Measurements from ENCODE around the gene IREB2. TPM values are rescaled to one million over a fixed set of nuclear protein-coding genes. Genes with fewer than 3 reads are reported as not detected.

The IREB2 gene
- total RNA-seq, 1 experiment from 2014 or later = 86.4 TPM

GRCh38 chr15:78394026-78394425 lies 44.0 kb upstream of the IREB2 start:
- BruUV-seq (replicated peaks) = no TSS peak
- intact Hi-C loops (cut with micrococcal nuclease; ENCODE audit: unreplicated experiment) = no loop called here
- CTCF ChIA-PET = no interaction called here
- DNase-seq (ENCODE audit: low spot score) = no peak
- Histone ChIP-seq H3K27ac (ENCODE audit: low read depth, low read length, poor library complexity, severe bottlenecking) (no peak overlapping the region), H3K27me3 (replicated peaks; ENCODE audit: insufficient read depth, low read depth, low read length, poor library complexity) (no peaks in the 10 kb centered on the region), H3K4me3 (ENCODE audit: low read depth, low read length, poor library complexity, severe bottlenecking) (no peak overlapping the region), H3K4me1 (ENCODE audit: insufficient read depth, low read length, poor library complexity, severe bottlenecking) (no peaks in the 10 kb centered on the region), H3K9me3 (ENCODE audit: low read depth, low read length, poor library complexity, severe bottlenecking) (no peaks in the 10 kb centered on the region), H3K36me3 (ENCODE audit: insufficient read depth, low read length, poor library complexity, severe bottlenecking) (no peaks in the 10 kb centered on the region)
- TF ChIP-seq CTCF (conservative IDR thresholded peaks at IDR 0.05; ENCODE audit: low read depth, low read length) (no peak), EZH2 (IDR thresholded peaks at IDR 0.05; ENCODE audit: borderline replicate concordance, low read depth, low read length, poor library complexity, severe bottlenecking) (no peak)
- POLR2A ChIA-PET (ENCODE audit: low non-redundant PET) = no interaction called here

GRCh38 chr15:78394981-78395616 lies 42.9 kb upstream of the IREB2 start:
- POLR2A ChIA-PET (ENCODE audit: low non-redundant PET) = interaction anchor here (0.5 kb wide), 1 partner anchor 101 kb away, joined by 3 read pairs; no protein-coding TSS in a partner anchor
- DNase-seq (ENCODE audit: low spot score) = peak; percentile 74

GRCh38 chr15:78396186-78396814 lies 41.7 kb upstream of the IREB2 start:
- no TSS peak for BruUV-seq (replicated peaks)
- Histone ChIP-seq H3K4me1 (ENCODE audit: insufficient read depth, low read length, poor library complexity, severe bottlenecking) (no peaks in the 10 kb centered on the region), H3K4me3 (ENCODE audit: low read depth, low read length, poor library complexity, severe bottlenecking) (no peak overlapping the region), H3K9me3 (ENCODE audit: low read depth, low read length, poor library complexity, severe bottlenecking) (no peaks in the 10 kb centered on the region), H3K27ac (ENCODE audit: low read depth, low read length, poor library complexity, severe bottlenecking) (no peak overlapping the region), H3K27me3 (replicated peaks; ENCODE audit: insufficient read depth, low read depth, low read length, poor library complexity) (no peaks in the 10 kb centered on the region), H3K36me3 (ENCODE audit: insufficient read depth, low read length, poor library complexity, severe bottlenecking) (no peaks in the 10 kb centered on the region)
- POLR2A ChIA-PET (ENCODE audit: low non-redundant PET) = no interaction called here
- TF ChIP-seq EZH2 (IDR thresholded peaks at IDR 0.05; ENCODE audit: borderline replicate concordance, low read depth, low read length, poor library complexity, severe bottlenecking) = no peak
- no peak for TF ChIP-seq CTCF (conservative IDR thresholded peaks at IDR 0.05; ENCODE audit: low read depth, low read length)
- intact Hi-C loops (cut with micrococcal nuclease; ENCODE audit: unreplicated experiment) = no loop called here
- DNase-seq (ENCODE audit: low spot score) = no peak
- CTCF ChIA-PET = interaction anchor here (0.7 kb wide), 1 partner anchor 568 kb away, joined by 5 read pairs; no protein-coding TSS in a partner anchor

More at GRCh38 chr15:78394981-78395616, 42.9 kb upstream of the IREB2 start:
- Histone ChIP-seq H3K9me3 (ENCODE audit: low read depth, low read length, poor library complexity, severe bottlenecking) (no peaks in the 10 kb centered on the region), H3K4me3 (ENCODE audit: low read depth, low read length, poor library complexity, severe bottlenecking) (no peak overlapping the region), H3K36me3 (ENCODE audit: insufficient read depth, low read length, poor library complexity, severe bottlenecking) (no peaks in the 10 kb centered on the region), H3K4me1 (ENCODE audit: insufficient read depth, low read length, poor library complexity, severe bottlenecking) (no peaks in the 10 kb centered on the region), H3K27me3 (replicated peaks; ENCODE audit: insufficient read depth, low read depth, low read length, poor library complexity) (no peaks in the 10 kb centered on the region), H3K27ac (ENCODE audit: low read depth, low read length, poor library complexity, severe bottlenecking) (no peak overlapping the region)
- CTCF ChIA-PET = no interaction called here
- intact Hi-C loops (cut with micrococcal nuclease; ENCODE audit: unreplicated experiment) = no loop called here
- no TSS peak for BruUV-seq (replicated peaks)
- no peak for TF ChIP-seq EZH2 (IDR thresholded peaks at IDR 0.05; ENCODE audit: borderline replicate concordance, low read depth, low read length, poor library complexity, severe bottlenecking)
- TF ChIP-seq CTCF (conservative IDR thresholded peaks at IDR 0.05; ENCODE audit: low read depth, low read length) = no peak
